Measurements from ENCODE around the gene CDX1.

CDX1 gene

GRCh38 chr5:150144246-150144801 is 22.3 kb upstream of the CDX1 start:
- POLR2A ChIA-PET: no interaction called here
- CTCF ChIA-PET: no interaction called here
- TF ChIP-seq BHLHE40 (IDR thresholded peaks at IDR 0.05; ENCODE audit: borderline replicate concordance): no peak
- no peak for TF ChIP-seq LEF1 (IDR thresholded peaks at IDR 0.05; ENCODE audit: borderline replicate concordance)
- no peak for TF ChIP-seq FOXA1 (IDR thresholded peaks at IDR 0.05)
- no peak for TF ChIP-seq FOXM1 (IDR thresholded peaks at IDR 0.05; ENCODE audit: borderline replicate concordance)
- no peak for TF ChIP-seq FOXK2 (IDR thresholded peaks at IDR 0.05)
- no peak for TF ChIP-seq SP1 (IDR thresholded peaks at IDR 0.05)
- TF ChIP-seq ZNF384 (IDR thresholded peaks at IDR 0.05): no peak
- TF ChIP-seq ARNT (IDR thresholded peaks at IDR 0.05): no peak
- no peak for TF ChIP-seq SUZ12 (IDR thresholded peaks at IDR 0.05)
- TF ChIP-seq HDGF (IDR thresholded peaks at IDR 0.05; ENCODE audit: borderline replicate concordance): no peak
- no peak for TF ChIP-seq PKNOX1 (IDR thresholded peaks at IDR 0.05)
- TF ChIP-seq ELF4 (IDR thresholded peaks at IDR 0.05): no peak
- TF ChIP-seq TARDBP (IDR thresholded peaks at IDR 0.05): no peak
- no peak for TF ChIP-seq NFRKB (IDR thresholded peaks at IDR 0.05)
- TF ChIP-seq CTBP1 (IDR thresholded peaks at IDR 0.05; ENCODE audit: borderline replicate concordance): no peak
- no peak for DNase-seq (ENCODE audit: extremely low spot score)

GRCh38 chr5:150144879-150145278 is 21.7 kb upstream of the CDX1 start:
- POLR2A ChIA-PET: no interaction called here
- CTCF ChIA-PET: interaction anchor here (1.0 kb wide), 1 partner anchor 17 kb away, joined by 4 read pairs; no protein-coding TSS in a partner anchor
- DNase-seq (ENCODE audit: extremely low spot score): no peak
- TF ChIP-seq ELF4 (IDR thresholded peaks at IDR 0.05): no peak
- TF ChIP-seq FOXM1 (IDR thresholded peaks at IDR 0.05; ENCODE audit: borderline replicate concordance): no peak
- TF ChIP-seq HDGF (IDR thresholded peaks at IDR 0.05; ENCODE audit: borderline replicate concordance): no peak
- no peak for TF ChIP-seq FOXK2 (IDR thresholded peaks at IDR 0.05)
- TF ChIP-seq SP1 (IDR thresholded peaks at IDR 0.05): no peak
- TF ChIP-seq LEF1 (IDR thresholded peaks at IDR 0.05; ENCODE audit: borderline replicate concordance): no peak
- TF ChIP-seq NFRKB (IDR thresholded peaks at IDR 0.05): no peak
- TF ChIP-seq TARDBP (IDR thresholded peaks at IDR 0.05): no peak
- no peak for TF ChIP-seq SUZ12 (IDR thresholded peaks at IDR 0.05)
- TF ChIP-seq L3MBTL2 (conservative IDR thresholded peaks at IDR 0.05): no peak
- no peak for TF ChIP-seq ARNT (IDR thresholded peaks at IDR 0.05)
- TF ChIP-seq BHLHE40 (IDR thresholded peaks at IDR 0.05; ENCODE audit: borderline replicate concordance): no peak
- TF ChIP-seq PKNOX1 (IDR thresholded peaks at IDR 0.05): no peak
- TF ChIP-seq FOXA1 (IDR thresholded peaks at IDR 0.05): no peak
- no peak for TF ChIP-seq ZNF384 (IDR thresholded peaks at IDR 0.05)
- TF ChIP-seq CTBP1 (IDR thresholded peaks at IDR 0.05; ENCODE audit: borderline replicate concordance): no peak

- no peak for DNase-seq (ENCODE audit: extremely low spot score)
- ChIA-PET CTCF (no interaction called here), POLR2A (no interaction called here)
- TF ChIP-seq FOXM1 (IDR thresholded peaks at IDR 0.05; ENCODE audit: borderline replicate concordance) (no peak), ZNF384 (IDR thresholded peaks at IDR 0.05) (no peak), PKNOX1 (IDR thresholded peaks at IDR 0.05) (no peak), LEF1 (IDR thresholded peaks at IDR 0.05; ENCODE audit: borderline replicate concordance) (no peak), FOXA1 (IDR thresholded peaks at IDR 0.05) (no peak), ARNT (IDR thresholded peaks at IDR 0.05) (no peak), SP1 (IDR thresholded peaks at IDR 0.05) (no peak), CTBP1 (IDR thresholded peaks at IDR 0.05; ENCODE audit: borderline replicate concordance) (no peak), HDGF (IDR thresholded peaks at IDR 0.05; ENCODE audit: borderline replicate concordance) (no peak), FOXK2 (IDR thresholded peaks at IDR 0.05) (no peak), L3MBTL2 (conservative IDR thresholded peaks at IDR 0.05) (no peak), TARDBP (IDR thresholded peaks at IDR 0.05) (no peak), BHLHE40 (IDR thresholded peaks at IDR 0.05; ENCODE audit: borderline replicate concordance) (no peak), NFRKB (IDR thresholded peaks at IDR 0.05) (no peak), SUZ12 (IDR thresholded peaks at IDR 0.05) (no peak), ELF4 (IDR thresholded peaks at IDR 0.05) (no peak)
Measured at GRCh38 chr5:150146235-150146634, 20.3 kb upstream of the CDX1 start.

- no peak for DNase-seq (ENCODE audit: extremely low spot score)
- POLR2A ChIA-PET: no interaction called here
- CTCF ChIA-PET: interaction anchor here (1.9 kb wide), 1 partner anchor 15 kb away, joined by 5 read pairs; no protein-coding TSS in a partner anchor
- TF ChIP-seq TARDBP (IDR thresholded peaks at IDR 0.05) (no peak), HDGF (IDR thresholded peaks at IDR 0.05; ENCODE audit: borderline replicate concordance) (no peak), SP1 (IDR thresholded peaks at IDR 0.05) (no peak), ZNF384 (IDR thresholded peaks at IDR 0.05) (no peak), LEF1 (IDR thresholded peaks at IDR 0.05; ENCODE audit: borderline replicate concordance) (no peak), PKNOX1 (IDR thresholded peaks at IDR 0.05) (no peak), ELF4 (IDR thresholded peaks at IDR 0.05) (no peak), FOXM1 (IDR thresholded peaks at IDR 0.05; ENCODE audit: borderline replicate concordance) (no peak)
Measured at GRCh38 chr5:150146862-150147601, 19.5 kb upstream of the CDX1 start.

GRCh38 chr5:150147670-150148069 is 18.9 kb upstream of the CDX1 start:
- ChIA-PET CTCF (interaction anchor here (1.9 kb wide), 1 partner anchor 15 kb away, joined by 5 read pairs; no protein-coding TSS in a partner anchor), POLR2A (no interaction called here)
- TF ChIP-seq FOXA1 (IDR thresholded peaks at IDR 0.05) (no peak), NFRKB (IDR thresholded peaks at IDR 0.05) (no peak)
- DNase-seq (ENCODE audit: extremely low spot score): no peak
